HFF-Myc (cell line): ENCODE results near the gene ZNF679.
"Not testable (repeated sequence)": the region's sequence is repeated elsewhere in the genome, so short reads cannot be mapped to it uniquely, and the experiment has no call there.

Experiments used
- DNase-seq: peaks from one replicate; pipeline ENCODE4 v3.0.0-alpha.2; 2011; ENCODE audit warnings: low read depth; ENCODE audit errors: extremely low read depth
- H3K4me3 ChIP-seq: replicated peaks from 2 replicates; pipeline ENCODE4 v1.5.1; 2011; ENCODE audit warnings: low read depth, mild to moderate bottlenecking, control low read depth, low read length
- CTCF ChIP-seq: IDR thresholded peaks from 2 replicates; pipeline ENCODE4 v1.5.1; 2012; ENCODE audit warnings: mild to moderate bottlenecking, low read depth, low read length, control low read depth; ENCODE audit errors: missing control alignments

The ZNF679 gene

GRCh38 chr7:64277630-64278029, 49.4 kb downstream of the ZNF679 start:
- TF ChIP-seq CTCF: no peak
- DNase-seq: no peak

GRCh38 chr7:64294701-64295420, 66.6 kb downstream of the ZNF679 start:
- no peak for DNase-seq
- no peak overlapping the region for H3K4me3 ChIP-seq
- no peak for TF ChIP-seq CTCF

More at GRCh38 chr7:64277630-64278029, 49.4 kb downstream of the ZNF679 start:
- no peak overlapping the region for H3K4me3 ChIP-seq

- DNase-seq, H3K4me3 ChIP-seq: not testable (repeated sequence)
Measured at GRCh38 chr7:64297418-64297817, 69.1 kb downstream of the ZNF679 start.

- DNase-seq: no peak
- H3K4me3 ChIP-seq: no peak overlapping the region
- no peak for TF ChIP-seq CTCF
Measured at GRCh38 chr7:64300641-64301405, 72.5 kb downstream of the ZNF679 start.

- TF ChIP-seq CTCF: no peak
- peak; percentile 38 for DNase-seq
- peak overlapping the region; percentile 36 for H3K4me3 ChIP-seq
Measured at GRCh38 chr7:64307254-64308015, 79.2 kb downstream of the ZNF679 start.

GRCh38 chr7:64308016-64308270, 79.7 kb downstream of the ZNF679 start:
- no peak for DNase-seq
- H3K4me3 ChIP-seq: peak overlapping the region; percentile 36
- TF ChIP-seq CTCF: no peak

GRCh38 chr7:64310426-64310825, 82.2 kb downstream of the ZNF679 start:
- no peak for TF ChIP-seq CTCF
- no peak overlapping the region for H3K4me3 ChIP-seq
- DNase-seq: no peak
